AG09319 (cell line): ENCODE results near the gene GJD2.

Source experiments
- DNase-seq: peaks from one replicate; pipeline ENCODE4 v3.0.0-alpha.2; 2010; ENCODE audit warnings: low read depth; ENCODE audit errors: extremely low read depth
- TF ChIP-seq, protein P1 (sequence below): IDR thresholded peaks from 2 replicates; pipeline ENCODE4 v1.5.1; 2011; ENCODE audit warnings: low read depth, mild to moderate bottlenecking, inconsistent platforms, low read length, moderate library complexity

GJD2 gene

DNA sequence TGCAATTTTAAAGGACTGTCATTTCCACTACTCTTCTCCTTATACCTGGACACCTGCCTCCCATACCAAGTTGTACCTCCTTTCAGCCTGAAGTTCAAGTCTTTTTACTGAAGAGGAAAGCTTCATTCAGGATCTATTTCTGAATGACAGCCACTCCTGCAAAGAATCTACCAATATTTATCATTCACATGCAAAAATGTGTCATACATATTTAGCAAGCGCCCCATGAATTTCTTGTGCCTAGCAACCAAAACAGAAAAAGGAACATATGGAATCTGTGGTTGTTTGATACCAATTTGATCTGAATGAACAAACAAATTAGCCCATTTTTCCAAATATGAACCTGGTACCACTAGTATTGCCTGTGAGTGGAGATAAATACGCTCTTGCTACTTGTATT lies 16.8 kb downstream of the GJD2 start:
- TF ChIP-seq, protein P1, sequence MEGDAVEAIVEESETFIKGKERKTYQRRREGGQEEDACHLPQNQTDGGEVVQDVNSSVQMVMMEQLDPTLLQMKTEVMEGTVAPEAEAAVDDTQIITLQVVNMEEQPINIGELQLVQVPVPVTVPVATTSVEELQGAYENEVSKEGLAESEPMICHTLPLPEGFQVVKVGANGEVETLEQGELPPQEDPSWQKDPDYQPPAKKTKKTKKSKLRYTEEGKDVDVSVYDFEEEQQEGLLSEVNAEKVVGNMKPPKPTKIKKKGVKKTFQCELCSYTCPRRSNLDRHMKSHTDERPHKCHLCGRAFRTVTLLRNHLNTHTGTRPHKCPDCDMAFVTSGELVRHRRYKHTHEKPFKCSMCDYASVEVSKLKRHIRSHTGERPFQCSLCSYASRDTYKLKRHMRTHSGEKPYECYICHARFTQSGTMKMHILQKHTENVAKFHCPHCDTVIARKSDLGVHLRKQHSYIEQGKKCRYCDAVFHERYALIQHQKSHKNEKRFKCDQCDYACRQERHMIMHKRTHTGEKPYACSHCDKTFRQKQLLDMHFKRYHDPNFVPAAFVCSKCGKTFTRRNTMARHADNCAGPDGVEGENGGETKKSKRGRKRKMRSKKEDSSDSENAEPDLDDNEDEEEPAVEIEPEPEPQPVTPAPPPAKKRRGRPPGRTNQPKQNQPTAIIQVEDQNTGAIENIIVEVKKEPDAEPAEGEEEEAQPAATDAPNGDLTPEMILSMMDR, result no peak
- no peak for DNase-seq

DNA sequence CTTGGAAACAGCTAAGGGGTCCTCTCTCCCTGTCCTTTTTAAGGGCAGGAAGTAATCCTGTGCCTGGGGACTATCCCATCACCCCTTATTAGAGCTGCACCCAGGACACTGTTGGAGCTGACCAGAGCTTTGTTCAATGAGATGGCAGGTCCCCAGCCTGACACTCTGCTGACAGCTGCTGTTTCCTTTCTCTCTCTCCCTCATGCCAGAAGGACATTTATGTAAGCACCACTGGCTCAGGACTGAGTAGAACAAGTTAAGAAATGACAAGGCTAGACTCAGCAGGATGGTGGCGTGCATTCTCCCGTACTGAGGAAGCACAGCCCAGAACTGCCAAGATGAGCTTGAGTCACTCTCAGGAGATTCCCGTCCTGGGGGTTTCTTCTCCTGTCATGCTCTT lies 17.3 kb downstream of the GJD2 start:
- no peak for DNase-seq
- TF ChIP-seq, protein P1, result no peak

GRCh38 chr15:34734303-34734702 lies 20.5 kb downstream of the GJD2 start:
- DNase-seq, result no peak
- TF ChIP-seq, protein P1, result no peak

DNA sequence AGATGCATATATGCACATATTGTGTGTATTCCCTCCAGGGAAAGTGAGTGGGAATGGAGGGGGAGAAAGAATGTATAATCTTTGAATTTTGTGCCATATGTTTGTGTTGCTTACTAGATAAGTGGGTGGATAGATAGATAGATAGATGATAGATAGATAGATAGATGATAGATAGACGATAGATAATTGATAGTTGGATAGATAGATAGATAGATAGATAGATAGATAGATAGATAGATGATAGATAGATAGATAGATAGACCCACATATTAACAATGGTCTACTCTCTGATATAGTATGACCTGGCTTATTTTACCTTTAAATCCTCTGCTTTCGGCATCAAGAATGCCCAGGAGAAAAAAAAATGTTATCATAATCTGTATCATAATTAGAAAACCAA lies 21.2 kb downstream of the GJD2 start:
- TF ChIP-seq, protein P1, result no peak
- DNase-seq, result no peak

- no peak for DNase-seq
- TF ChIP-seq, protein P1, result no peak
Measured at GRCh38 chr15:34732430-34732829, 22.4 kb downstream of the GJD2 start.

DNA sequence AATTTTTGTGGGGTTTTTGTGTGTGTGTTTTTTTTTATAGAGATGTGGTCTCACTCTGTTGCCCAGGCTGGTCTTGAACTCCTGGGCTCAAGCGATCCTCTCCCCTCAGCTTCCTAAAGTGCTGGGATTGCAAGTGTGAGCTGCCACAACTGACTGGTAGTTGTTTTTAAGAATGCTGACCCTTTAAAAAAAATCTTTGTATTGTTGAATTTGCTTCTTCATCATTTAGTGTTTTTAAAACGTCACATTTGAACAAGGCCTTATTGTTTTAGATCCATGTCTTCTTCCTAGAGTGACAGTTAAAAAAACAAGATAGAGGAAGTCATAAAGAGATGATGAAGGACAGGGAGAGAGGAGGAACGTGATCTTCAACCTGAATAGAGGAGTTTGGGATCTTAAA lies 24.1 kb downstream of the GJD2 start:
- TF ChIP-seq, protein P1, result no peak
- no peak for DNase-seq

GRCh38 chr15:34729886-34730285 lies 24.9 kb downstream of the GJD2 start:
- DNase-seq, result no peak
- TF ChIP-seq, protein P1, result no peak
